ENCODE results near the gene ANAPC10. TPM values are rescaled to one million over a fixed set of nuclear protein-coding genes. Genes with fewer than 3 reads are reported as not detected.

Gene ANAPC10
- 25.3 and 27.0 TPM in 2 replicates for total RNA-seq

GRCh38 chr4:145097821-145098674 lies at the start of gene ANAPC10, which contains the start of gene ABCE1:
TSS of gene ANAPC10 (minus strand) at chr4:145098196. CDS start at chr4:145096099, 2,097 bp downstream.
TSS of gene ABCE1 (plus strand) at chr4:145098311. CDS start at chr4:145104413, 6,102 bp downstream.
- intact Hi-C loops (cut with micrococcal nuclease) = loop anchor here (1.0 to 5.0 kb wide), 7 partner anchors 17 to 1585 kb away; partner anchors contain the start of genes MMAA, OTUD4, SMARCA5 and ZNF827

GRCh38 chr4:145136219-145136618 lies 38.2 kb upstream of the ANAPC10 start:
- intact Hi-C loops (cut with micrococcal nuclease) = loop anchor here (10.0 kb wide), 1 partner anchor 349 kb away; the partner anchor contains the start of gene SMAD1

- intact Hi-C loops (cut with micrococcal nuclease) = loop anchor here (10.0 kb wide), 1 partner anchor 352 kb away; the partner anchor contains the start of gene SMAD1
These were observed 34.6 kb upstream of the ANAPC10 start for GRCh38 chr4:145132511-145133098.

GRCh38 chr4:145131848-145132247 lies 33.9 kb upstream of the ANAPC10 start:
- intact Hi-C loops (cut with micrococcal nuclease) = loop anchor here (2.0 to 10.0 kb wide), 2 partner anchors 47 to 353 kb away; partner anchors contain the start of gene SMAD1

GRCh38 chr4:145130788-145131399 lies 32.9 kb upstream of the ANAPC10 start:
- intact Hi-C loops (cut with micrococcal nuclease) = loop anchor here (2.0 to 10.0 kb wide), 2 partner anchors 48 to 354 kb away; partner anchors contain the start of gene SMAD1

GRCh38 chr4:145130130-145130529 lies 32.1 kb upstream of the ANAPC10 start:
- intact Hi-C loops (cut with micrococcal nuclease) = loop anchor here (2.0 to 10.0 kb wide), 2 partner anchors 49 to 355 kb away; partner anchors contain the start of gene SMAD1

- intact Hi-C loops (cut with micrococcal nuclease) = no loop called here
These were observed 27.4 kb upstream of the ANAPC10 start for GRCh38 chr4:145125396-145125795.

- intact Hi-C loops (cut with micrococcal nuclease) = no loop called here
These were observed 10.1 kb upstream of the ANAPC10 start for GRCh38 chr4:145108128-145108527.

GRCh38 chr4:145107126-145107525 lies 9.1 kb upstream of the ANAPC10 start:
- intact Hi-C loops (cut with micrococcal nuclease) = no loop called here

- intact Hi-C loops (cut with micrococcal nuclease) = no loop called here
These were observed 5.5 kb upstream of the ANAPC10 start for GRCh38 chr4:145103496-145103895.

GRCh38 chr4:145102619-145103018 lies 4.6 kb upstream of the ANAPC10 start:
- intact Hi-C loops (cut with micrococcal nuclease) = no loop called here

- intact Hi-C loops (cut with micrococcal nuclease) = no loop called here
These were observed 3.1 kb upstream of the ANAPC10 start for GRCh38 chr4:145101091-145101490.

GRCh38 chr4:145099653-145100052 lies 1.7 kb upstream of the ANAPC10 start:
- intact Hi-C loops (cut with micrococcal nuclease) = loop anchor here (2.0 to 5.0 kb wide), 4 partner anchors 15 to 1587 kb away; partner anchors contain the start of genes SMARCA5 and ZNF827

GRCh38 chr4:145098675-145099037 lies 660 bp upstream of the ANAPC10 start:
- intact Hi-C loops (cut with micrococcal nuclease) = loop anchor here (1.0 to 5.0 kb wide), 7 partner anchors 16 to 1586 kb away; partner anchors contain the start of genes MMAA, OTUD4, SMARCA5 and ZNF827

- intact Hi-C loops (cut with micrococcal nuclease) = loop anchor here (5.0 kb wide), 1 partner anchor 840 kb away; the partner anchor contains the start of gene ZNF827
These were observed 620 bp downstream of the ANAPC10 start for GRCh38 chr4:145097331-145097820.

- intact Hi-C loops (cut with micrococcal nuclease) = no loop called here
These were observed 4.4 kb downstream of the ANAPC10 start for GRCh38 chr4:145093638-145094037.

- intact Hi-C loops (cut with micrococcal nuclease) = no loop called here
These were observed 7.6 kb downstream of the ANAPC10 start for GRCh38 chr4:145090380-145090779.

- intact Hi-C loops (cut with micrococcal nuclease) = no loop called here
These were observed 13.9 kb downstream of the ANAPC10 start for GRCh38 chr4:145083891-145084605.

- intact Hi-C loops (cut with micrococcal nuclease) = no loop called here
These were observed 16.2 kb downstream of the ANAPC10 start for GRCh38 chr4:145081756-145082155.

- intact Hi-C loops (cut with micrococcal nuclease) = no loop called here
These were observed 21.5 kb downstream of the ANAPC10 start for GRCh38 chr4:145076469-145076855.
